DND-41 (cell line): ENCODE measurements around the gene SURF6.
A peak's percentile ranks its signal among the peaks of the same experiment; 100 is the strongest.

Experiments
- ATAC-seq: fragments of 200-7000 bp; cut with Tn5 transposase; 3 replicates; pipeline ENCODE4 v1.9.1; 2021; ENCODE audit warnings: low read depth; ENCODE audit not compliant: insufficient read depth
- DNase-seq: peaks from one replicate; pipeline ENCODE4 v3.0.0-alpha.2; 2020
- H2AFZ ChIP-seq: 2 replicates; pipeline ENCODE4 v1.6.0; 2012; ENCODE audit warnings: low read depth, low read length
- H3K27ac ChIP-seq: 2 replicates; pipeline ENCODE4 v1.5.1; 2012; ENCODE audit warnings: low read length, inconsistent platforms
- H3K27me3 ChIP-seq: fragments of 200-600 bp; sonication (generic); 2 replicates; pipeline ENCODE4 v1.6.0; 2012; ENCODE audit warnings: low read length, mild to moderate bottlenecking, inconsistent platforms; ENCODE audit not compliant: insufficient read depth, poor library complexity
- H3K36me3 ChIP-seq: 2 replicates; pipeline ENCODE4 v1.5.1; 2012; ENCODE audit warnings: low read length, inconsistent platforms; ENCODE audit not compliant: insufficient read depth
- H3K4me1 ChIP-seq: 2 replicates; pipeline ENCODE4 v1.5.1; 2012; ENCODE audit warnings: mild to moderate bottlenecking, low read length; ENCODE audit not compliant: insufficient read depth
- H3K4me2 ChIP-seq: 2 replicates; pipeline ENCODE4 v1.6.0; 2012; ENCODE audit warnings: mild to moderate bottlenecking, moderate library complexity, low read length, inconsistent platforms; ENCODE audit not compliant: insufficient read depth
- H3K4me3 ChIP-seq, 2 experiments: fragments of 200-600 bp in 1 of 2; shearing (Covaris generic) in 1 of 2; 2 replicates each; pipeline ENCODE4 v1.5.1; 2012 to 2016; ENCODE audit warnings: inconsistent platforms in 2 of 2, low read length in 2 of 2, mild to moderate bottlenecking in 2 of 2, low read depth in 1 of 2, moderate library complexity in 1 of 2
- H3K79me2 ChIP-seq: 2 replicates; pipeline ENCODE4 v1.6.0; 2012; ENCODE audit warnings: low read length, inconsistent platforms; ENCODE audit not compliant: insufficient read depth
- H3K9ac ChIP-seq: 2 replicates; pipeline ENCODE4 v1.6.0; 2012; ENCODE audit warnings: low read depth, mild to moderate bottlenecking, inconsistent platforms, low read length, moderate library complexity
- H3K9me3 ChIP-seq: 2 replicates; pipeline ENCODE4 v1.5.1; 2012; ENCODE audit warnings: low read length, moderate library complexity, mild to moderate bottlenecking, inconsistent platforms; ENCODE audit not compliant: insufficient read depth, severe bottlenecking
- H4K20me1 ChIP-seq: 2 replicates; pipeline ENCODE4 v1.6.0; 2012; ENCODE audit warnings: low read length; ENCODE audit not compliant: insufficient read depth
- EZH2 ChIP-seq: IDR thresholded peaks from 3 replicates; pipeline ENCODE4 v1.6.1; 2012; ENCODE audit warnings: borderline replicate concordance, low read depth, mild to moderate bottlenecking, moderate library complexity, low read length, inconsistent platforms; ENCODE audit not compliant: severe bottlenecking
- TF ChIP-seq, protein P1 (sequence below): IDR thresholded peaks from 2 replicates; pipeline ENCODE4 v1.5.1; 2012; ENCODE audit warnings: borderline replicate concordance, low read length, moderate library complexity, mild to moderate bottlenecking; ENCODE audit not compliant: poor library complexity, severe bottlenecking; ENCODE audit errors: extremely low read depth

SURF6 gene

GRCh38 chr9:133375724-133376654, 40.0 kb upstream of the SURF6 start, which contains the start of the genes STKLD1 and SURF4:
STKLD1 (plus strand) TSS chr9:133376366; CDS start chr9:133376474, 108 bp downstream.
SURF4 (minus strand) TSS chr9:133376060; CDS start chr9:133375969, 91 bp downstream.
- ATAC-seq (peak; percentile 90), DNase-seq (peak; percentile 95)
- Histone ChIP-seq H2AFZ (peak within 1 kb of the TSS; percentile 77), H3K9ac (peak within 1 kb of the TSS; percentile 89), H3K9me3 (no peaks in the 10 kb centered on the region), H3K4me1 (peaks cover 39% of the 10 kb centered on the region), H4K20me1 (peaks cover 38% of the 10 kb centered on the region), H3K4me2 (peak within 1 kb of the TSS; percentile 95), H3K36me3 (peaks cover 25% of the 10 kb centered on the region), H3K27me3 (no peaks in the 10 kb centered on the region), H3K79me2 (peaks cover 49% of the 10 kb centered on the region), H3K27ac (peak within 1 kb of the TSS; percentile 91), H3K4me3 (peak within 1 kb of the TSS; percentile 98 to 100)
- TF ChIP-seq, protein P1, sequence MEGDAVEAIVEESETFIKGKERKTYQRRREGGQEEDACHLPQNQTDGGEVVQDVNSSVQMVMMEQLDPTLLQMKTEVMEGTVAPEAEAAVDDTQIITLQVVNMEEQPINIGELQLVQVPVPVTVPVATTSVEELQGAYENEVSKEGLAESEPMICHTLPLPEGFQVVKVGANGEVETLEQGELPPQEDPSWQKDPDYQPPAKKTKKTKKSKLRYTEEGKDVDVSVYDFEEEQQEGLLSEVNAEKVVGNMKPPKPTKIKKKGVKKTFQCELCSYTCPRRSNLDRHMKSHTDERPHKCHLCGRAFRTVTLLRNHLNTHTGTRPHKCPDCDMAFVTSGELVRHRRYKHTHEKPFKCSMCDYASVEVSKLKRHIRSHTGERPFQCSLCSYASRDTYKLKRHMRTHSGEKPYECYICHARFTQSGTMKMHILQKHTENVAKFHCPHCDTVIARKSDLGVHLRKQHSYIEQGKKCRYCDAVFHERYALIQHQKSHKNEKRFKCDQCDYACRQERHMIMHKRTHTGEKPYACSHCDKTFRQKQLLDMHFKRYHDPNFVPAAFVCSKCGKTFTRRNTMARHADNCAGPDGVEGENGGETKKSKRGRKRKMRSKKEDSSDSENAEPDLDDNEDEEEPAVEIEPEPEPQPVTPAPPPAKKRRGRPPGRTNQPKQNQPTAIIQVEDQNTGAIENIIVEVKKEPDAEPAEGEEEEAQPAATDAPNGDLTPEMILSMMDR = no peak
- no peak for TF ChIP-seq EZH2

GRCh38 chr9:133375116-133375723, 39.2 kb upstream of the SURF6 start:
- Histone ChIP-seq H3K36me3 (peaks cover 33% of the 10 kb centered on the region), H3K79me2 (peaks cover 56% of the 10 kb centered on the region), H2AFZ (peak overlapping the region; percentile 77), H3K9ac (peak overlapping the region; percentile 89), H3K4me3 (peak overlapping the region; percentile 98 to 100), H4K20me1 (peaks cover 46% of the 10 kb centered on the region), H3K4me2 (peak overlapping the region; percentile 95), H3K4me1 (peaks cover 40% of the 10 kb centered on the region), H3K9me3 (no peaks in the 10 kb centered on the region), H3K27ac (peak overlapping the region; percentile 91), H3K27me3 (no peaks in the 10 kb centered on the region)
- DNase-seq (peak; percentile 56), ATAC-seq (peak; percentile 27)
- no peak for TF ChIP-seq EZH2
- TF ChIP-seq, protein P1 = peak; percentile 56

- Histone ChIP-seq H3K79me2 (peaks cover 62% of the 10 kb centered on the region), H3K9me3 (no peaks in the 10 kb centered on the region), H3K4me3 (peak overlapping the region; percentile 98 to 100; a peak in 3 of 4 replicates), H3K27ac (peak overlapping the region; percentile 91), H3K27me3 (no peaks in the 10 kb centered on the region), H3K36me3 (peaks cover 38% of the 10 kb centered on the region), H3K9ac (peak overlapping the region; percentile 89), H3K4me1 (peaks cover 40% of the 10 kb centered on the region), H4K20me1 (peaks cover 51% of the 10 kb centered on the region), H2AFZ (peak overlapping the region; percentile 77), H3K4me2 (peak overlapping the region; percentile 95)
- no peak for TF ChIP-seq EZH2
- TF ChIP-seq, protein P1 = no peak
- ATAC-seq = no peak
- no peak for DNase-seq
These were observed 38.7 kb upstream of the SURF6 start for GRCh38 chr9:133374612-133375115.
